DMS153 treated with DMSO at 0.1 percent for 48 hours (cell line): ENCODE data around the gene RAD18.

ENCODE experiments used
- DNase-seq: peaks from one replicate; lab custom pipeline; 2025; ENCODE audit not compliant: unreplicated experiment; lab: John Stamatoyannopoulos, UW

The RAD18 gene

DNA sequence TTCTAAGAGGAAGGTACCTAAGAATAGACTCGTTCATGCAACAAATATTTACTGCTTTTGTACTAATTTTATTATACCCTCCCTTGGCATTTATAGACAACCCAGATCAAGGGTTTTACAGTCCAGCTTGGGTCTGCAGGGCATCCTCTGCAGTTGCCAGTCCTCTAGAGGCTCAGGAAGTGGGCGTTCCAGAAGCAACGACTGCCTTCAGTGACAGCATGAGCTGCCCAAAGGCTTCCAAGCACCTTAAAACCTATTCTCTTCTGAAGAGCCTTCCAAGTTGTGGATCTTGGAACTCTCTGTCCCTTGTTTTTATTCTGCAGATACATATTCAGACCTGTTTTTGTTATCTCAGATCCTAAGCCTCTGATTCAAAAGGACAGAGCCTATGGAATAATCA, 95.6 kb downstream of the RAD18 start:
- no peak for DNase-seq

DNA sequence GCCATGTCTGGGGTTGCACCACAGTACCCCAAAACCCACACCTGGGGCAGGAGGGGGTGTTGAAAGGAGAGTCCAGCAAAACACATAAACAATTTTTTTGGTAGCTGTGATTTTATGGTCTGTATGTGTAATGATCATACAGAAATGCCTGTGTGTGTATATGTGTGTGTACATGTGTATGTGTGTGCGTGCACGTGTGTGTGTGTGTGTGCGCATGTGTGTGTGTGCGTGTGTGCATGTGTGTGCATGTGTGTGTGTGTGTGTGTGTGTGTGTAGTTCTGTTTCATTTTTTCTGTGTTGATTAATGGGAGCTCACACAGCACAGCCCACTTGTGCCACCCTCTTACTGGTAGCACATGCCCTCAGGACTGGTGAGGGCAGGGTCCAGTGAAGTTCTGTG, 97.6 kb downstream of the RAD18 start:
- DNase-seq = no peak

DNA sequence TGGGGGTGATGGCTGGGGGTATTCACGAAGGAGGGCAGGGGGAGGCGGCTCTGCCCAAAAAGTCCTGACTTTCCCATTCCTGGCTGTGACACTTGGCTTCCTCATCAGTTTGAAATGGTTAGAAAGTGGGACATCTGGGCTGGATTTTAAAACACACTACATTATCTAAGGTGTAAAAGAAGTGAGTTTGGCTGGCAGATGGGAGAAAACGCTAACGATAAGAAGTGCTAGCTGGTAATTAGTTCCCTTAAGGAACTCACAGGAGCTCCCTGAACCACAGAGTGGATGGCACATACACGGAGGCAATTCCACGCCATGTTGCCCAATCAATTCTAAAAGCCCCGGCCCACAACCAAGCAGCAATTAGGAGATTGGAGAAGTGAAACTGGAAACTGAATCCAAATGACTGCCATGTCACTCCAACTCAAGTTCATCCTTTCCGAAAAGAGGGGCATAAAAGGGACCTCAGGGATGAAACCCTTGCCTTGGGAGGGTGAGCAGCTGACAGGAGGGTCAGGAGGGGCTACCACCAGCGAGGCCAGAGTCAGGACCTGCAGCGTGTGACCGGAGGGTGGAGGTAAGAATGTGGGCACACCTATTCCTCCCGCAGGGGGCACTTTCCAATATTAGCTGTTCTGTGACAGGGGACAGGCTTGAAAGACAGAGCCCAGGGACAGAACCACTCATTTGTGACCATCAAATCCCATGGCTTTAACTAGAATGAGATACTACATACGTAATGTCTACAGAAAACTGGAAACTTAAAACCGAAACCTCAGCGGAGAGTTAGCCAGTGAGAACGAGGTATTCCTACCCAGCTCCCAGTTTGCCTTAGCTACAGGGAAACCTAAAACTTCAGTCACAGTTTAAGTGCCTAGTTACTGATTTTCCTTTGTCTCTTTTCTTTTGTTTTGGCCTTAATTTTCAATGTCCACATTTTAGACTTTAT, 98.6 kb downstream of the RAD18 start:
- no peak for DNase-seq

DNA sequence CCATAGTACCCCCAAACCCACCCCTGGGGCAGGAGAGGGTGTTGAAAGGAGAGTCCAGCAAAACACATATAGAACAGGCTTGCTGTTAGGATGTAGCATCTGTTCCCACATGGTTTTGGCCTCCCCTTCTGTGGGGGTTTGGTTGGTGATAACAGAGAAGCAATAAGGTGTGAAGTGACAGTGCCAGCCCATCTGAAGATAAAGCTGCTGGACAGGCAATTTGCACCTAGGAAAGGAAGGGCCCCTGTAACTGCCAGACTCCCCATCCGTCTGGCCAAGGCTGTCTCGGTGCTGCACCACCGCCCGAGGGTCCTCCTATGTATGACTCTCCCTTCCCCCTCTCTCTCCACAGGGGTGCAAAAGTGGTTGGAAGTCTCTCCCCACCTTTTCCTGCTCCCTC, 99.4 kb downstream of the RAD18 start:
- no peak for DNase-seq

DNA sequence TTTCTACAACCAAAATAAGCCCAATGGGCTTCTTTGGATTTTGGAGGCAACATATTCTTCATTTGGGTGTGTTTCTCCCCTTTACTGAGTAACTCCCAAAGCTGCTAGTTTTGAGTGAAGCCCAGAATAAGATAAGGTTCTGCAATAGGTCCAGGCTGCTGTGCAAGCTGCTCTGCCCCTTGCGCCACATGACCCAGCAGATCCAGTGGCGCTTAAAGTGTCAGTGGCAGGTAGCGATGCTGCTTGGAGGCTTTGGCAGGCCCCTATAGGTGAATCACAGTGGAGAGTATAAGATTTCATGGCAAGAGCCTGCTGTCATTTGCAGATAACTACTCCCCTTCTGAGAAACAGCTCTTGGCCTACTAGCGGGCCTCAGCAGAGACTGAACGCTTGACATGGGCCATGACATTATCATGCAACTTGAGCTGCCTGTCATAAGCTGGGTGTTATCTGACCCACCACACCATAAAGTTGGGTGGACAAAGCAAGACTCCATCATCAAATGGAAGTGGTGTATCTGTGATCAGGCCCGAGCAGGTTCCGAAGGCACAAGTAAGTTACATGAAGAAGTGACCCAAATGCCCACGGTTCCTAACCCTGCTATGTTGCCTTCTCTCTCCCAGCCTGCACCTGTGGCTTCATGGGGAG, 105.4 kb downstream of the RAD18 start:
- DNase-seq = no peak

DNA sequence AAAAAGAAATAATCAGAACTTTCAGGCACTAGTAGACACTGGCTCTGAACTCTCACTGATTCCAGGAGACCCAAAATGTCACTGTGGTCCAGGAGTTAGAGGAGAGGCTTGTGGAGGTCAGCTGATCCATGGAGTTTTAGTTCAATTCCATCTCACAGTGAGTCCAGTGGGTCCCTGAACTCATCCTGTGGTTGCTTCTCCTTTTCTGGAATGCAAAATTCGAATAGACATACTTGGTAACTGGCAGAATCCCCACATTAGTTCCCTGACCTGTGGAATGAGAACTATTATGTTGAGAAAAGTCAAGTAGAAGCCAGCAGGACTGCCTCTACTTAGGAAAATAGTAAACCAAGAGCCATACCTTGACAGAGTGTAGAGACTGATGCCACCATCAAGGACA, 106.6 kb downstream of the RAD18 start:
- no peak for DNase-seq

DNA sequence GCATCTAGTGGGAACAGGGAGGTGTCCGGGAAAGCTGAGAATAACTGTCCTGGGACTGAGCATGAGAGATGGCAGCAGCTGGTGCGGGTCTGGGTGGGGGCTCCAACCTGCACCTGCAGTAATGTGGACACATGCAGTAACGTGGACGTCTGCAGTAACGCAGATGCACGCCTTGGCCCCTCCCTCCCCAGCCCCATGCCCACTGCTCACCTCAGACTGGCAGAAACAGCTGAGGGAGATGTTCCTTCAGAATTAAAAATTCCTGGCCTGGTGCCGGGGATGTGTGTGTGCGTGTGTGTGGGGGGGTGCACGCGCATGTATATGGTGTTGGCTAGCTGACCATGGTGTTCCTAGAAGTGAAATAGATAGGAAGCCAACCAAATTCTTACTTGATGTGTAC, 107.2 kb downstream of the RAD18 start:
- no peak for DNase-seq

DNA sequence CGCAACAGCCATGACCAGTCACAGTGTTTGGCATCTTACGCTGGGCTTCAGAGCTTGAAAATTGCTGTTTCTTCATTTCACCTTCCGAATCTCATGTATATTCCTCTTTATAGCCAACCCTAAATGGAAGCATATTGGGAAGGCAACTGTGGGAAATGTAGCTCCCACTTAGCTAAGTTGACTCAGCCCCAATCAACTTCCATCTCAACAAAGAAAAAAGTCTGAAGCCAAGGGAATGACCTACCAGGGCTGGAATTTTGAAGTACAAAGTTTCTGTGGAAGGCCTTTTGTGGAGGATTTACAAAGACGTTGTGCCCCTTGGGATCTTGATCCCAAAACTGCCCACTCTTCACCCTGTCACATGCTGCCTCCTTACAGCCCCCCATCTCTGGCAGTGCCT, 108.6 kb downstream of the RAD18 start:
- no peak for DNase-seq

DNA sequence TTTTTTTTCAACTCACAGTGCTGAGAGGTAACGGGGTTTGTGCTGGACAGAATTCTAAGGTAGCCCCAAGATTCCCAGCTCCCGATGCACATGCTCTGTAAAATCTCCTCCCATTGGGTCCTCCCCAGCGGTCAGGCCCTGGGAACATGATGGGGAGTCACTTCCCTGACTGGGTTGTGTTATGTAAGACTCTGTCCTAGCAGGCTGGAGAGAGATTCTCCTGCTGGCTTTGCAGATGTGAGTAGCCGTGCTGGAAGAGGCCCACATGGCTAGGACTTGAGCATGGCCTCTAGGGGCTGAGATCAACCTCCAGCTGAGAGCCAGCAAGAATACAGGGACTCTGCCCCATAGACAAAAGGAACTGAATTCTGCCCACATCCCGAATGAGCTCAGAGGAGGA, 110.2 kb downstream of the RAD18 start:
- DNase-seq = no peak

DNA sequence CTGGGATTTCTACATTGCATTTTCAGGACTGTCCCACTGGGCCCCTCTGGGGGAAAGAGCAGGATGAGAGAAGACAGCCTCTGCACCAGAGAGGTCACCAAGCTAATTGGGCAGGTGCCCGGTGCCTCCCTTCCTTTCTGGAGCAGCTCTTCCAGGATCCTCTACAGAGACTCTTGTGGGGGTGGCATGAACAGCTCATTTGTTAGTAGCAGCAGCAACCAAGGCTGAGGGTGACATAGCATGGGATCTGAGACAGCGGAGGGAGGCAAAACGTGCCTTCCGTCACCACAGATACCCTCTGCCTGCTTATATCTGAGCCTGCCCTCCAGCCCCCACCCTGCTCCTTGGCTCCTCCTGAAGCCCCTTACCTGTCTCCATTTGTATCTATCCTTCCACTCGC, 110.8 kb downstream of the RAD18 start:
- no peak for DNase-seq

DNA sequence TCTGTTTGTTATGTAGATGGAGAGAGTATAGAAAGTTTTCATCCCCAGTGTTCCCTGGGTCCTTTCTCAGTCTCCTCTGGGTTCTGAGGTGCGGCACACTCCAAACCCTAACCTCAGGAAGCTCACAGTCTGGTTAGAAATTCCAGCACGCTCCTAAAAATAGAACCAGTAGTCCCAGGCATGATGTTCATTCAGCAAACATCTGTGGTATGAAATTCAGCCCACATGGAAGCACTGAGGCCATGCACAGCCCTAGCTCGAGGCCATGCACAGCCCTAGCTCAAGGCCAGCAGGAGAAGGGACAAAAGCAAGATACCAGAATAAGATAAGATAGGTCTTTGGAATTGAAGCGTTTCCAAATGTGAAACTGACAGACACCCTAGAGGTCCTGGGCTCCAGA, 111.6 kb downstream of the RAD18 start:
- no peak for DNase-seq

DNA sequence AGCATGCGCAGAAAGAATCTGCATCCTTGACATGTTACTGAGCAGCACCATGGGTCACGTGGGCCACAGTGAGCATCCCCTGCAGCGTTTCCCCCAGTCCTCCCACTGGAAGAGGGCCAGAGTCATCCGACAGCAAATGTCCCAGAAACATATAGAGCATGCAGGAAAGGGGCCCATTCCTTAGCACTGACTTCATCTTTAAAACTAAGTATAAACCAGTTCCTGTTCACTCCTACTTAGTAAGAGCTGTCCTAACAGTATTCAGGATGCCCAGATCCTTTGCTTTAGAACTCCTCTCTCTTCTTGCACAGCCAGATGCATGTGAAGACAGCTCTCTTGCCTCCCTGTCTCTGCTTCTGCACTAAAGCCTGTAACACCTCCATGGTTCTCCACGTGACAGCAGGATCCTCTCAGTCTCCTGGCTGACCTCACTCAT, 114.6 kb downstream of the RAD18 start:
- DNase-seq = no peak

DNA sequence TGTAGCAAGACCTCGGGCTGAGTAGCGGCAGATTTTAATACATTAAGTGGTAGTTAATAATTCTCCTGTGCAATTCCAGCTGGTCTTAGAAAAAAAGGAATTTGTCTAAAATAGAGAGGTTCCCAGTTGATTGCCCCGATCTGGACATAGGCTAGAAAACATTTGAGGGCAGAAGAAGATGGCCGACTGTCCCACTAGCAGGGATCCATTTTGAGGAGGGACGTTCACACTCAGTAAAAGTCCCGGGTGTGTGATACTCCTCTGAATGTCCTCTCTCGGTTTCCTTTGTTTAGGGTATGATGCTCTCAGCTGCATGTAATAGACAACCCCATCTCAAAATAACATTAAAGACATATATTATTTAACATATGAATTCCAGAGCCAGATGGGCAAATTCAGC, 116.0 kb downstream of the RAD18 start:
- DNase-seq = no peak

DNA sequence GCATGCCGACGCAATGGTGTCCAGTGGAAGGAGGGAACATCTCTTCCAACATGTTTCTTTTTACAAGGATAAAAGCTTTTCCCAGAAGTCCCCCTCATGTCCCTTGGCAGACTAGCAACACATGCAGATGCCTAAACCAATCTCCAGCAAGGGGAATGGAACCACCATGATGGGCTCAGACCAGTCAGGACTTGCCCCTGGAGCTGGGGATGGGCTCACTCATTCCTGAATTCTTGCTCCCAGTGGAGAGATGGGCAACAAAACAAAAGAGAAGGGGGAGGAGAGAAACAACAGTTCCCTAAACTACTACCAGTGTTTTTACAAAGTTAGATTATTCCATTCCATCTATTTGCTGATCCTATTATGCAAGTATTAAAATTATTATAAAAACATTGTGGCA, 117.1 kb downstream of the RAD18 start:
- DNase-seq = no peak

DNA sequence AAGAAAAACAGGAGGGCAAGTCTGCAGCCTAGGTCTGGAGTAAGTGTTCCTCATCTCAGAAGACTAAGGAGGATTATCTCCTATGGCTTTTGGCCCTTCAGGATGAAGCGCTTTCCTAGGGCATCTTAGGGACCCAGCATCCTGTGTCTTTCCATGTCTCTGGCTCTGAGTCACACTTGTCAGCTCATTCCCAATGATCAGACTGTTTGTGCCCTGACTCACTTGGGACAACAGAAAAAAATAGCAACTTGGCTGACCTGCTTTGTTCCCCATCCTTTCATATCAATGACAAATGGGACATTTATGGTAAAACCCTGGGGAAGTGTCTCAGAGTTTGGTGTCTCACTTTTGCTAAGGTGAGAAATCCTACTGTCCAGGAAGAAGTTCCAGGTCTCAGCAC, 117.6 kb downstream of the RAD18 start:
- no peak for DNase-seq

DNA sequence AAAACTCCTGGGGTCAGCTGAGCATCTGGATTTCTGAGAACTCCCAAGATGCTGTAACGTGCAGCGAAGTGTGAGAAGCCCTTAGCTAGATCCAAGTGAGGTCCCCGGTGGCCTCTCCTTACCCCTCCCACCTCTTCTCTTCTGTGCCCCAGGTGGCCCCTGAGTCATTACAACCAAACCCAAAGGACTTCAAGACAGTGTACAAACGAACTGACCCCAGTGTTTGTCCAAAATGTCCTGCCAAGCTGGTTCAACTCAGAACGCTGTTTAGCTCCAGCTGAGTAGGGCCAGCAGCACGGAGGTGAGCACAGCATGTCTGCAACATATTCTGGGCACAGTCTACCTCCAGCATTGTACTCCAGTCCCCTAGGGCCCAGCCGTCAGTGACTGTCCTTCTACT, 119.9 kb downstream of the RAD18 start:
- no peak for DNase-seq

DNA sequence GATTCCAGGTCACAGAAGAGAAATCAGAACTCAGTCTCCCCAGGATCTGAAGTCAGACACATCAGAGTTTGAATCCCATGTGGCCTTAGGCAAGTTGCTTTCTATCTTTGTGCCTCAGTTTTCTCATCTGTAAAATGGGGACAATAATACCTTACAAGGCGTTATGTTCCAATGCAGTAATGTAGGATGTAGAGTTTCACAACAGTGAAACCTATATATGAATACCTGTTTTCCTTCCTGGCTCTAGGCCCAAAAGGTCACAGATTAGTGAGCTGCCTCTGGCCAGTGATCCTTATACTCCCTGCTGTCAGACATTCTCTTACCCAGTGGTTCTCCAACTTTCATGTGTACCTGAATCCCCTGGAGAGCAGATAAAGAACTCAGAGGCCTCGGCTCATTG, 121.0 kb downstream of the RAD18 start:
- DNase-seq = no peak

DNA sequence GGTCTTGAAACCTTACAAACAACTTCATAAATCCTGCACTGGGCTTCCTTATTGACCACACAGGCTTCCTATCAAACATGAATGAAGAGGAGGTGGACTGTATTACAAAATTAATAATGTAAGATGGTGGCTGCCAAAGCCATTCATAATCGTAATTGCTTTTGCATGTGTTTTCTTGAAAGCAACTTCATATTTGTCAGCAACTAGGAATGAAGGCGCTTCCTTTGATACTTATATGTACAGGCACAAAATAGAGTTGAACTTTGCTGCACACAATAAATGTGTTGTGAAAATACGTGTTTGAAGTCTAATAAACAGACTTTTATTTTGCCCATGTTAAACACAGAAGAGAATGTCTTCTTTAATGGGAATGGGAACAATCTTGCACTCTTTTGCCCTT, 121.8 kb downstream of the RAD18 start:
- DNase-seq = no peak

DNA sequence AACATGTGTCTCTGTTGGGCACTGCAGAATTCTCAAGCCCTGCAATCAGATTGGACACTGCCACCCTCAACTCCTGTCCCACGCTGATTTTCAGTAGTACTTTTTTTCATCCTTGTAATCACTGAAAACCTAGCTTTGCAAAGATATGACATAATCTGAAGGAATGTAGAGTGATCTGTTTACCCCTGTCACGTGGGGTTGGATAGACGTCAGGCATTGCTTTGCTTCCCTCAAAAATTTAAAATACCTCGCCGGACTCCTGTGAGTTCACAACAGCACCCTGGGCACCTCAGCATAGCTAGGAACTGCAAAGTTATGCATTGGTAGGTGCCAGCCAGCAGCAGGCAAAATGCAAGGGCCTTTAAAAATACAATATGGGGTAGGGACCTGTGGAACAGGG, 122.7 kb downstream of the RAD18 start:
- DNase-seq = no peak

DNA sequence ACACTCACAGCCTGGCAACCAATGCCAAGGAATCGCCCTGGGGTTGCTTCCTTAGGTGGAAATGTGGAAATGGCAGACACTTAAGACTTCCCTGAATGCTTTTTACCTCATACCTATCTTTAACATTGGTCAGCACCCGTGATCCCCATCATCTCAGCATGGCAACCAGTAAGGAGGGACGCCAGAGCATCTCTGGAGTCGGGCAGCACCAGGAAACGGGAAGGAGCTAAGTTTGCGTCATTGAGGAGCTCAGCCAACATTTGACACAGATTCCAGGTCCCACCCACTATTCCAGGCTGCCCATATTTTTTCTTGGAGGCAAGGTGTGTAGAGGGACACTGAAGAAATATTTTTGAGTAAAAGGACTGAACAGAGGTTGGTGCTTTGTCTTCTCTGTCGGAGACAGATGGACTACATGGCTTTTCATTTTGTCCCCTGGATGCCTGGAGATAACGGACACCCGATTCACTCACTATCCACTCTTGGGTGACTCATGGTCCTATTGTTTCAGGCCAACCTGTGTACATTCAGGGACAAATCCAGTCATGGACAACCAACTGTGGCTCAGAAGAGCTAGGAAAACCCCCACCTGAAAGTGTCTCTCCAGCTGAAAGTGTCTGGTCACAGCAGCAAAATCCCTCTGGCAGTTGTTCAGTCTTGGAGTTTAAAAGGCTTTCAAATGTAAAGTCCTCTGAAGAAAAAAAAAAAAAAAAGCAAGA, 123.5 kb downstream of the RAD18 start:
- no peak for DNase-seq

DNA sequence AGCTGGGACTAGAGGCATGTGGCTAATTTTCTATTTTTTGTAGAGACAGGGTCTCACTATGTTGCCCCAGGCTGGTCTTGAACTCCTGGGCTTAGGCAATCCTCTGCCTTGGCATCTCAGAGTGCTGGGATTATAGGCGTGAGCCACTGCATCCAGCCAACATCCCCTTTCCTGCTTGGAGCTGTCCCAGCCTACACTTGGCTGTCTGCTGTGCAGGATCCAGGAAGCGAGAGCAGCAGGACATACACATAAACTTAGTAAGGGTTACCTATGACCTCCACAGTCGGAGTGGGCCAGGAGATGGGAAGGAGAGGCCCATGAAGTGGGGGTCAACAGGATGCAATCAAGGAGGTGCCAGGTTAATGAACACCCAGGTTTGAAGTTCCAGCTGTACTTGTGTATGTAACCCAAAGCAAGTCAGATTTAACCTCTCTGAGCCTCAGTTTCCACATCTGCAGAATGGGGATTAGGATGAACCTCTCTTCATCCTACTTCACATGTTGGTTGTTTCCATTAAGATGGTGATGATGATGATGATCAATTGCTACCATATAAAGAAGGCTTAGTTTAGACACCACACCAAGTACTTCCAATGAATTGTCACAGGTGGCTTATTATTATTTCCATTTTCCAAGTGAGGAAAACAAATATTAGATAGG, 124.4 kb downstream of the RAD18 start:
- DNase-seq = no peak
